DND-41 (cell line): Measurements from ENCODE around the gene GJD4.

Source experiments
- CTCF ChIP-seq: IDR thresholded peaks from 2 replicates; pipeline ENCODE4 v1.5.1; 2012; ENCODE audit warnings: borderline replicate concordance, low read length, moderate library complexity, mild to moderate bottlenecking; ENCODE audit not compliant: poor library complexity, severe bottlenecking; ENCODE audit errors: extremely low read depth
- EZH2 ChIP-seq: IDR thresholded peaks from 3 replicates; pipeline ENCODE4 v1.6.1; 2012; ENCODE audit warnings: borderline replicate concordance, low read depth, mild to moderate bottlenecking, moderate library complexity, low read length, inconsistent platforms; ENCODE audit not compliant: severe bottlenecking

GRCh38 chr10:35613107-35613440, 7.9 kb downstream of the GJD4 start:
- TF ChIP-seq CTCF = no peak
- TF ChIP-seq EZH2 = no peak
